A549 (cell line): ENCODE measurements around the gene FBXO5. TPM values are rescaled to one million over a fixed set of nuclear protein-coding genes. Genes with fewer than 3 reads are reported as not detected.

Source experiments
- ATAC-seq, 2 experiments: fragments of 200-7000 bp in 1 of 2; fragments of >200 bp in 1 of 2; cut with Nextera tagmentation in 1 of 2; cut with Tn5 transposase in 1 of 2; 3 replicates each; pipeline versions ENCODE4 v1.8.0 to v1.9.1; 2018 to 2020; ENCODE audit warnings: mild to moderate bottlenecking in 1 of 2, moderate library complexity in 1 of 2
- CTCF ChIA-PET: fragments of 300-600 bp; sonication (Branson Sonifier 250); formaldehyde crosslinking; extraction: SDS; loops from one replicate; lab custom pipeline; 2021; ENCODE audit warnings: antibody characterized with exemption, inconsistent platforms; lab: Yijun Ruan, JAX
- POLR2A ChIA-PET: fragments of 350-600 bp; formaldehyde crosslinking; extraction: SDS; loops from one replicate; lab custom pipeline; 2021; ENCODE audit warnings: antibody characterized with exemption, inconsistent platforms; lab: Yijun Ruan, JAX
- DNase-seq, 2 experiments: peaks; one replicate each; pipeline versions ENCODE4 v3.0.0 to v3.0.0-alpha.2; 2011 to 2016; ENCODE audit warnings: low read depth in 1 of 2, low spot score in 1 of 2
- FAIRE-seq: peaks from 2 replicates; lab custom pipeline; 2011; peaks lifted over from hg19 to GRCh38; lab: Jason Lieb, UNC
- H3K27ac ChIP-seq, 2 experiments: fragments of >200 bp; sonication (Bioruptor Twin); formaldehyde crosslinking; 3 replicates each; pipeline ENCODE4 v1.5.1; 2016 to 2017
- H3K4me1 ChIP-seq: fragments of >200 bp; sonication (Bioruptor Twin); formaldehyde crosslinking; 3 replicates; pipeline ENCODE4 v1.6.1; 2016
- H3K4me2 ChIP-seq: fragments of >200 bp; sonication (Bioruptor Twin); formaldehyde crosslinking; 3 replicates; pipeline ENCODE4 v1.6.1; 2016
- H3K4me3 ChIP-seq: fragments of >200 bp; sonication (Bioruptor Twin); formaldehyde crosslinking; 3 replicates; pipeline ENCODE4 v1.5.1; 2016
- H3K9me3 ChIP-seq: fragments of >200 bp; sonication (Bioruptor Twin); formaldehyde crosslinking; 3 replicates; pipeline ENCODE4 v1.6.1; 2016
- BHLHE40 ChIP-seq: IDR thresholded peaks from 2 replicates; pipeline ENCODE4 v1.6.1; 2012; ENCODE audit warnings: low read depth, low read length, inconsistent platforms
- CEBPB ChIP-seq, 2 experiments: fragments of >200 bp in 1 of 2; sonication (Bioruptor Twin) in 1 of 2; formaldehyde crosslinking in 1 of 2; IDR thresholded peaks; 2 replicates each; pipeline ENCODE4 v1.6.1; 2012 to 2016
- CHD2 ChIP-seq: fragments of 150-350 bp; IDR thresholded peaks from 2 replicates; pipeline ENCODE4 v1.6.1; 2014; ENCODE audit warnings: low read length; ENCODE audit not compliant: partially characterized antibody
- CTCF ChIP-seq: fragments of >200 bp; sonication (Bioruptor Twin); formaldehyde crosslinking; IDR thresholded peaks from 3 replicates; pipeline ENCODE4 v1.5.1; 2016
- E2F6 ChIP-seq: IDR thresholded peaks from 2 replicates; pipeline ENCODE4 v1.6.1; 2012; ENCODE audit warnings: low read depth, borderline replicate concordance
- EP300 ChIP-seq, 2 experiments: fragments of >200 bp; sonication (Bioruptor Twin); formaldehyde crosslinking; IDR thresholded peaks; 2 replicates in 1 of 2; 3 replicates in 1 of 2; pipeline ENCODE4 v1.6.1; 2016 to 2017
- FOSB ChIP-seq: fragments of 250-450 bp; sonication (Bioruptor Pico); IDR thresholded peaks from 2 replicates; pipeline ENCODE4 v1.5.0; 2020; ENCODE audit warnings: mild to moderate bottlenecking, moderate library complexity
- JUN ChIP-seq, 2 experiments: fragments of >200 bp; sonication (Bioruptor Twin); formaldehyde crosslinking; IDR thresholded peaks; 2 replicates in 1 of 2; 3 replicates in 1 of 2; pipeline ENCODE4 v1.6.1; 2016 to 2017
- KDM5A ChIP-seq: fragments of 200-600 bp; sonication (generic); IDR thresholded peaks from 2 replicates; pipeline ENCODE4 v1.6.1; 2016; ENCODE audit warnings: antibody characterized with exemption, mild to moderate bottlenecking
- MAFK ChIP-seq: fragments of 450-650 bp; IDR thresholded peaks from 2 replicates; pipeline ENCODE4 v1.6.1; 2014; ENCODE audit not compliant: partially characterized antibody
- MYC ChIP-seq: IDR thresholded peaks from 2 replicates; pipeline ENCODE4 v1.6.1; 2012; ENCODE audit warnings: mild to moderate bottlenecking, inconsistent platforms, low read length, improper control_type of control experiment, borderline replicate concordance
- NR3C1 ChIP-seq: fragments of >200 bp; sonication (Bioruptor Twin); formaldehyde crosslinking; IDR thresholded peaks from 3 replicates; pipeline ENCODE4 v1.6.1; 2017
- PHF8 ChIP-seq: fragments of 200-600 bp; sonication (generic); IDR thresholded peaks from 2 replicates; pipeline ENCODE4 v1.6.1; 2016; ENCODE audit warnings: low read depth, mild to moderate bottlenecking, antibody characterized with exemption, moderate library complexity, borderline replicate concordance
- POLR2A ChIP-seq: IDR thresholded peaks from 2 replicates; pipeline ENCODE4 v1.6.1; 2012; ENCODE audit warnings: mild to moderate bottlenecking, low read length
- POLR2AphosphoS2 ChIP-seq: conservative IDR thresholded peaks from 2 replicates; pipeline ENCODE4 v1.6.1; 2012; ENCODE audit warnings: low read length, improper control_type of control experiment, inconsistent platforms
- RAD21 ChIP-seq, 2 experiments: fragments of >200 bp in 1 of 2; sonication (Bioruptor Twin) in 1 of 2; formaldehyde crosslinking in 1 of 2; IDR thresholded peaks in 1 of 2; conservative IDR thresholded peaks in 1 of 2; 2 replicates in 1 of 2; 3 replicates in 1 of 2; pipeline ENCODE4 v1.6.1; 2012 to 2018; ENCODE audit warnings: inconsistent platforms in 1 of 2
- RFX5 ChIP-seq: fragments of 450-650 bp; IDR thresholded peaks from 2 replicates; pipeline ENCODE4 v1.7.1; 2014; ENCODE audit warnings: antibody characterized with exemption, mild to moderate bottlenecking, moderate library complexity
- SMC3 ChIP-seq: fragments of >200 bp; sonication (Bioruptor Twin); formaldehyde crosslinking; IDR thresholded peaks from 3 replicates; pipeline ENCODE4 v1.6.1; 2018; ENCODE audit warnings: inconsistent platforms
- ZFP36 ChIP-seq: fragments of 450-650 bp; IDR thresholded peaks from 2 replicates; pipeline ENCODE4 v1.6.1; 2014; ENCODE audit warnings: borderline replicate concordance; ENCODE audit not compliant: partially characterized antibody
- ZSCAN20 ChIP-seq: fragments of 250-450 bp; sonication (Bioruptor Pico); IDR thresholded peaks from 2 replicates; pipeline ENCODE4 v1.8.0; 2022; ENCODE audit warnings: mild to moderate bottlenecking, moderate library complexity
- WGBS: methylation state at CpG from one replicate; pipeline ENCODE4 v1.1.6; 2017; ENCODE audit errors: missing lambda C conversion rate; 5-methylcytosine and 5-hydroxymethylcytosine counted together
- polyA plus RNA-seq, 4 experiments: library from polyadenylated mRNA; depleted of rRNA in 3 of 4; stranded (reverse); fragments of >200 nt; fragmentation: RNase III in 1 of 4; extraction: RNeasy Plus Mini Kit Qiagen cat#74134 plus additional on column Dnase treatment in 1 of 4; gene quantifications; 2 replicates in 3 of 4; 3 replicates in 1 of 4; pipeline ENCODE4 v1.2.3, GENCODE V29; 2011 to 2017
- TF ChIP-seq, protein P1 (sequence below): fragments of 250-450 bp; sonication (Bioruptor Pico); IDR thresholded peaks from 2 replicates; pipeline ENCODE4 v1.5.0; 2020; ENCODE audit warnings: low read depth, mild to moderate bottlenecking, moderate library complexity

The FBXO5 gene
- polyA plus RNA-seq, 2 of the 4 experiments (the other 2 are of a cell fraction) = 14.3 to 29.2 TPM

- DNase-seq (peak; percentile 7 to 43), ATAC-seq (peak; percentile 73 to 92), FAIRE-seq (no peak)
- CTCF ChIA-PET = interaction anchor here (0.8 to 5.7 kb wide), 24 partner anchors 9 to 656 kb away, joined by 3 to 43 read pairs (median 4); partner anchors contain the start of gene VIP
- peaks cover 11% of the 10 kb centered on the region; the same call in 1 of the 3 replicates for H3K4me1 ChIP-seq
- H3K4me2 ChIP-seq = peak overlapping the region; percentile 66
- no peak overlapping the region for H3K4me3 ChIP-seq
- 10% methylated on average over 9 of the region's 9 CpGs for WGBS
- no peaks in the 10 kb centered on the region for H3K9me3 ChIP-seq
- POLR2A ChIA-PET = no interaction called here
- TF ChIP-seq MAFK (no peak), E2F6 (no peak), CTCF (peak; percentile 68), ZFP36 (no peak), SMC3 (peak; percentile 79), RAD21 (conservative IDR thresholded peaks at IDR 0.05 in 1 of 2, IDR thresholded peaks at IDR 0.05 in 1 of 2) (peak; percentile 76 to 78)
- TF ChIP-seq, all 56 proteins: peak for 3
- no peak overlapping the region for H3K27ac ChIP-seq
Measured at GRCh38 chr6:152948150-152948768, 34.6 kb downstream of the FBXO5 start.

DNA sequence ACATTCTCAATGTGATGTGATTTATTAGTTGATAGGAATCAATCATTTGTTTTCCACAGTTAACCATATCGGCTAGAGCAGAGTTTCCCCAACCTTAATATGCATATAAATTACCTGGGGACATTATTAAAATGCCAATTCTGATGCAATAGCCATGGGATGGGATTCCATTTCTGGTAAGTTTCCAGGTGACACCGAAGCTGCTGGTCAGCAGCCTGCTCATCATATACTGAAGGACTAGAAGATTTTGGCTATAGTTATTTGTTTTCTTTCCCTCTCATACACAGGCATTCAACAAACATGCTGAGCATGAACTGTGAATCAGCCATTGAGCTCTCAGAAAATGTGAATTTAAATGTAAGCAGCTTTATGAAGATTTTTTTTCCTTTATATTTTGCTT is 35.8 kb downstream of the FBXO5 start:
- WGBS = 8% methylated on average over 2 of the region's 2 CpGs

DNA sequence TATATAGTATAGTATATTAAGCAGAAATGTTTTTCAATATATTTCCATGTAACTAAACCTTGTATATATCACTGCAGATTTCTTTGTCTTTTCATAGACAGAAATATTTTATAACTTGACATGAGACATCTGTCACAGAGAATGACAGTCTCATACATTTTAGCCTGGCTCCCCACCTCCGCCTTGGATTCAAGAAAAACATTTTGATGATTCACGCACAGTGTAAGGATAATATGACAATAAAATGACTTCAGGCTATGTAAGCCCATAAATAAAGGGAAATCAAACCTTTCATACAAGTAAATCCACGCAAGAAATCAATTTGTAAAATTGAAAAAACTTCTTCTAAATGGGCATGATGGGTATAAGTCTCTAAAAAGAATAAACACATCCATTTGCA is 36.4 kb downstream of the FBXO5 start:
- Histone ChIP-seq H3K4me3 (no peak overlapping the region), H3K9me3 (no peaks in the 10 kb centered on the region), H3K4me1 (0 out of 3 replicates have a peak, but pooled peaks cover 3% of the 10 kb centered on the region)
- CTCF ChIA-PET = interaction anchor here (1.6 to 5.7 kb wide), 2 partner anchors 12 to 198 kb away, joined by 3 to 43 read pairs; no protein-coding TSS in a partner anchor
- WGBS = 47% methylated on average over 3 of the region's 3 CpGs
- POLR2A ChIA-PET = no interaction called here
- no peak for TF ChIP-seq CHD2
- no peak for TF ChIP-seq CEBPB (IDR thresholded peaks at IDR 0.05)
- TF ChIP-seq NR3C1 = no peak
- TF ChIP-seq SMC3 = no peak
- TF ChIP-seq, protein P1, sequence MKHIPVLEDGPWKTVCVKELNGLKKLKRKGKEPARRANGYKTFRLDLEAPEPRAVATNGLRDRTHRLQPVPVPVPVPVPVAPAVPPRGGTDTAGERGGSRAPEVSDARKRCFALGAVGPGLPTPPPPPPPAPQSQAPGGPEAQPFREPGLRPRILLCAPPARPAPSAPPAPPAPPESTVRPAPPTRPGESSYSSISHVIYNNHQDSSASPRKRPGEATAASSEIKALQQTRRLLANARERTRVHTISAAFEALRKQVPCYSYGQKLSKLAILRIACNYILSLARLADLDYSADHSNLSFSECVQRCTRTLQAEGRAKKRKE (CRISPR knock-in tag) = no peak
- no peak for TF ChIP-seq POLR2A
- TF ChIP-seq MAFK = no peak
- no peak for TF ChIP-seq JUN (IDR thresholded peaks at IDR 0.05)
- no peak for TF ChIP-seq EP300 (IDR thresholded peaks at IDR 0.05)
- TF ChIP-seq, all 56 proteins: peak for 0
- DNase-seq = no peak
- no peak for FAIRE-seq
- no peak for ATAC-seq
- H3K27ac ChIP-seq = no peak overlapping the region
- no peak overlapping the region for H3K4me2 ChIP-seq

More for the DNA sequence above, 35.8 kb downstream of the FBXO5 start:
- no peak for FAIRE-seq
- no peaks in the 10 kb centered on the region for H3K9me3 ChIP-seq
- ChIA-PET CTCF (interaction anchor here (1.6 to 5.7 kb wide), 4 partner anchors 12 to 227 kb away, joined by 3 to 43 read pairs (median 12); partner anchors contain the start of gene VIP), POLR2A (no interaction called here)
- TF ChIP-seq ZSCAN20 (CRISPR knock-in tag) (no peak), RFX5 (no peak), FOSB (CRISPR knock-in tag) (no peak), NR3C1 (no peak), BHLHE40 (no peak), MYC (no peak), JUN (IDR thresholded peaks at IDR 0.05) (no peak), POLR2AphosphoS2 (no peak), KDM5A (no peak), PHF8 (no peak), CEBPB (IDR thresholded peaks at IDR 0.05) (no peak)
- DNase-seq = no peak
- no peak overlapping the region for H3K4me3 ChIP-seq
- H3K4me1 ChIP-seq = peaks cover 5% of the 10 kb centered on the region; the same call in 1 of the 3 replicates
- H3K4me2 ChIP-seq = no peak overlapping the region
- no peak for ATAC-seq
- H3K27ac ChIP-seq = no peak overlapping the region
